SK-MEL-5 (cell line): ENCODE results near the gene CIZ1. TPM values are rescaled to one million over a fixed set of nuclear protein-coding genes. Genes with fewer than 3 reads are reported as not detected.
"Not testable (repeated sequence)": the region's sequence is repeated elsewhere in the genome, so short reads cannot be mapped to it uniquely, and the experiment has no call there.

Source experiments
- DNase-seq: peaks from one replicate; pipeline ENCODE4 v3.0.0-alpha.2; 2016; ENCODE audit warnings: low read depth, low spot score
- in situ Hi-C: cut with HindIII; loops from 2 replicates; pipeline ENCODE4 v1.10.0; 2016; ENCODE audit warnings: low sequenced_read_pairs, high pct_unique_total_duplicates, low pct_unique_long_range_greater_than_20kb
- polyA plus RNA-seq, 2 experiments: library from polyadenylated mRNA; depleted of rRNA; stranded (reverse); fragments of >200 nt; gene quantifications; 2 replicates each; pipeline ENCODE4 v1.2.3, GENCODE V29; 2015
- total RNA-seq: library from RNA; depleted of rRNA; stranded (reverse); fragments of >200 nt; shearing (Covaris generic); gene quantifications from 2 replicates; pipeline ENCODE4 v1.2.3, GENCODE V29; 2014; rRNA removed

CIZ1 gene, protein sequence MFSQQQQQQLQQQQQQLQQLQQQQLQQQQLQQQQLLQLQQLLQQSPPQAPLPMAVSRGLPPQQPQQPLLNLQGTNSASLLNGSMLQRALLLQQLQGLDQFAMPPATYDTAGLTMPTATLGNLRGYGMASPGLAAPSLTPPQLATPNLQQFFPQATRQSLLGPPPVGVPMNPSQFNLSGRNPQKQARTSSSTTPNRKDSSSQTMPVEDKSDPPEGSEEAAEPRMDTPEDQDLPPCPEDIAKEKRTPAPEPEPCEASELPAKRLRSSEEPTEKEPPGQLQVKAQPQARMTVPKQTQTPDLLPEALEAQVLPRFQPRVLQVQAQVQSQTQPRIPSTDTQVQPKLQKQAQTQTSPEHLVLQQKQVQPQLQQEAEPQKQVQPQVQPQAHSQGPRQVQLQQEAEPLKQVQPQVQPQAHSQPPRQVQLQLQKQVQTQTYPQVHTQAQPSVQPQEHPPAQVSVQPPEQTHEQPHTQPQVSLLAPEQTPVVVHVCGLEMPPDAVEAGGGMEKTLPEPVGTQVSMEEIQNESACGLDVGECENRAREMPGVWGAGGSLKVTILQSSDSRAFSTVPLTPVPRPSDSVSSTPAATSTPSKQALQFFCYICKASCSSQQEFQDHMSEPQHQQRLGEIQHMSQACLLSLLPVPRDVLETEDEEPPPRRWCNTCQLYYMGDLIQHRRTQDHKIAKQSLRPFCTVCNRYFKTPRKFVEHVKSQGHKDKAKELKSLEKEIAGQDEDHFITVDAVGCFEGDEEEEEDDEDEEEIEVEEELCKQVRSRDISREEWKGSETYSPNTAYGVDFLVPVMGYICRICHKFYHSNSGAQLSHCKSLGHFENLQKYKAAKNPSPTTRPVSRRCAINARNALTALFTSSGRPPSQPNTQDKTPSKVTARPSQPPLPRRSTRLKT
- total RNA-seq = 19.8 and 24.9 TPM in 2 replicates
- 90.0 and 122 TPM in 2 replicates for polyA plus RNA-seq (2015; cell fraction: cytosol; rRNA removed)
- polyA plus RNA-seq (2015; cell fraction: nucleus; rRNA removed) = 143 and 175 TPM in 2 replicates

DNA sequence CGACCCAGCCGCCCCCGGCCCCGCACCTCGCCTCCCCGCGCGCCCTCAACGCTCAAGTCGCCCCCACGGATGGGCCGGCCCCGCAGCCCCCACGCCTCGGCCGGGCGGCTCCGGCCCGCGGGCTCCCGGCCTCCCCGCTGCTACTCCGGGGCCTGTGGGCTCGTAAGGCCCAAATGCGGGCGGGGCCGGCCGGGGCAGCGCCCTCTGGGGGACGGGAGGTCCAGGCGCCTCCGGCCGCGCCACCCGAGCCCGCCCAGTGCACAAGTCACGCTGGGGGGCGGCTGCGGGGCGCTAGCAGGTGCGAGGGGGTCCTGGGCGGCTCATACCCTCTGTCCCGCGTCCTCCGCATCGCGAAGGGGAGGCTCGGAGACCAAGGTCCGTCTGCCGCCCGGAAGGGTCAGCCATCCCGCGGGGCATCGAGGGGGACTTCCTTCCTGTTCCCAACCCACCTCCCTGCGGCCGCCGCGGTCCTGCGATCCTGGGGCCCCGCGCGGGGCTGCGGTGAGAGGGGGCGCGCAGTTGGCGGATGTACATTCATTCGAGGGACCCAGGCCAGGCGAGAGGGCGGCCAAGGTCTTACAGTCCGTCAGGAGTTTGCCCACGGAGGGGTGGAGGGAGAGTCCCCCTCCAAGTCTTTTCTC, at the start of gene CIZ1:
TSS of gene CIZ1 (minus strand) at position 167 of the 641 bp plus-strand sequence. CDS start 715 bp downstream, outside the sequence.
- peak; percentile 67 for DNase-seq
- in situ Hi-C loops = no loop called here

DNA sequence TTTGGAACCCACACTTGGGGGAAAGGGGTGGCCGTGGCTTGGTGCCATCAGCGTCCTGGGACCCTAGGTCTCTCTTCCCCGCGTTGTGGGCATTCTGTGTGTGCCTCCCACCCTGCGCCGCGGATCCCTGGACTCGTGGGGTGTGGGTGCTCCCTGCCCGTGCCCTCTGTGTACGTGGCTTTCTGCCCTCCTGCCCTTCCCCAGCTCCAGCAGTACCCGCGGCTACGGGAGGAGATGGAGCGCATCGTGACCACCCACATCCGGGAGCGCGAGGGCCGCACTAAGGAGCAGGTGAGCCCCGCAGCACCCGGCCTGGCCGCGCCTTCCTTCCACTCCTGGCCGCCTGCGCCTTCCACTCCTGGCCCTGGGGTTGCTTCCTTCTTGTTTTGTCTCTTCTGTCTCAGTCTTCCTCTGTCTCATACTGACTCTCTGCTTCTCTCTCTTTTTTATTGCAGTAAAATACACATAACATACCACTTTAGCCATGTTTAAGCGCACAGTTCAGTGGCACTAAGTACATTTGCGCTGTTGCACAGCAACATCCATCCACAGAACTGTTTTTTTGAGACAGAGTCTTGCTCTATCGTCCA, 42.5 kb upstream of the CIZ1 start:
- DNase-seq = no peak
- in situ Hi-C loops = no loop called here

DNA sequence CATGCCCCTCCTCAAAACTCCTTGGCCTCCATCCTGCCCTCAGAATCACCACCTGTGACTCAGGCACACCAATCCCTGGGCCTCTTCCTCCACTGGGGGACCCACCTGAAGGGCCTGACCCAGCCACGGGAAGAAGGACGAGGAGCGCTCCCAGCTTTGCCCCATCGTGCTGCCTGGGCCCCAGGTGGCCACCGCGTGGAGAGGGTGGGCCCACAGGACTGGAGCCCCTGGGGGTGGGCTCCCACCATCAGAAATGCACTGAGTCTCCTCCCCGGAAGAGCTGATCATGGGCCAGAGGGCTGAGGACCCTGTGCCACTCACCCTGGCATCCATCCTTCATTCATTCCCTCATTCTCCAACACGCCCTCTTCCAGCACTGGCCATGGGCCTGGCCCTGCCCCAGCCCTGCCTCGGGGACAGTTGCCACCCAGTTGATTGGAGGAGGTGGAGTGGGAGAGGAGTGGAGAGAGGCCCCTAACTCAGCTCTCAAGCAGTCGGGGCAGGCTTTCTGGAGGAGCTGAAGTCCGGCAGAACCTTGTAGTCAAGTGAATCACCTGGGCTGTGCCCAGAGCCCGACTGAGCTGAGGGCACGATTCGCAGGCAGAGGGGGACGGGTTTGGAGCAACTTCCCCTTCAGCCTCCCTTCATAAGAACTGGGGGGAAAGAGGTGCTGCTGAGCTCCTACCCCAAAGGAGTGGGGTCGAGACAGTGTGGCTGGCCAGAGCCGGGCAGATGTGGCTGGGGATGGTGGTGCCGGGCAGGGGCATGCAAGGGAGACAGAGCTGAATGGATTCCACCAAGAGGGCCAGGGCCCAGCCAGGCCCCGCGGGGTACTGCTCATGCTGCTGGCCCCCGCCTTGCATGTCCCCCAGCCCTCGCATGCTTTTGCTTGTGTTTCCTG, 41.4 kb upstream of the CIZ1 start:
- in situ Hi-C loops = no loop called here

DNA sequence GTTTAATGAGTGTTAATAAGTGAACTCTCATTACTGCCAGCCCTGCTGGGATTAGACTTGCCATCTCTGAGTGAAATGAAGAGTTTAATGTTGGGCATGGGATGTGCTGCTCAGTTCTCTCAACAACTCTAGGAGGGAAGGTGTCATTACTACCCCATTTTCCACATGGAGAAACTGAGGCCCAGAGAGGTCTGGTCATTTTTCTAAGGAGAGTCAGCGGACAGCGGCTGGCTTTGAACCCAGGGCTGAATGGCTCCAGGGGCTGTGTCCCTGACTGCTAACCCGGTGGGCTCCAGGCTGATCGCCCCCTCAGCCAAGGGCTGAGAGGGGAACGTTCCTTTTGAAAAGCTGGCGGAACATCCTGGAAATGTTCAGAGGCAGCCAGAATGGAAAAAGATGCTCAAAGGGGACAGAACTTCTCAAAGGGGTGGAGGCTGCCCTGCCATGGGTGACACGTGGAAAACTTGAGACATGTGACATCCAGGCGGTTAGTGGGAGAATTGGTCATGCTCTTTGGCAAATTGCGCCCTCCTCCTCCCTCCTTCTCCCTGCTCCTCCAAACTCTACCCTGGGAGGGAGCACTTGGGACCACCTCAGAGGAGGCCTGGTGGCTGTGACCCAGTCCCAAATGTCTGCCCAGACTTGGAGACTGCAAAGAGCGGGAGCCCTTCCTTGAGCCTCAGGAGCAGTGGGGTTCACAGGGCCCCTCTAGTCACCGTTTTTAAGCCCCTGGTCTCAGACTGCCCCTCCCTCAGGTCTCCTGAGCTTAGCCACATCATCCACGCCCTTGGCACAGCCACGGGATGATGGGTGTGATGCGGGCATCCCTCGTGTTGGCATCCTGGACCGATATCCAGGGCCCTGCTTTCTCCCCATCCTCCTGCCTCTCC, 40.5 kb upstream of the CIZ1 start:
- peak; percentile 49 for DNase-seq
- in situ Hi-C loops = no loop called here

More for the DNA sequence above, 41.4 kb upstream of the CIZ1 start:
- no peak for DNase-seq

DNA sequence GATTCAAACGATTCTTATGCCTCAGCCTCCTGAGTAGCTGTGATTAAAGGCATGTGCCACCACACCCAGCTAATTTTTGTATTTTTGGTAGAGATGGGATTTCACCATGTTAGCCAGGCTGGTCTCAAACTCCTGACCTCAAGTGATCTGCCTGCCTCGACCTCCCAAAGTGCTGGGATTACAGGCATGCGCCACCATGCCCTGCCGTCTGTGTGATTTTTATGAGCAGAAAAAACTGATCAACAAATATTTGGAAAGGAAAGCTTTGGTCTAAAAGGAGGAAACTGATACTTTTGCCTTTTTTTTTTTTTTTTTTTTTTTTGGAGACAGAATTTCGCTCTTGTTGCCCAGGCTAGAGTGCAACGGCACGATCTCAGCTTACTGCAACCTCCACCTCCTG, 39.5 kb upstream of the CIZ1 start:
- DNase-seq, in situ Hi-C loops: not testable (repeated sequence)

DNA sequence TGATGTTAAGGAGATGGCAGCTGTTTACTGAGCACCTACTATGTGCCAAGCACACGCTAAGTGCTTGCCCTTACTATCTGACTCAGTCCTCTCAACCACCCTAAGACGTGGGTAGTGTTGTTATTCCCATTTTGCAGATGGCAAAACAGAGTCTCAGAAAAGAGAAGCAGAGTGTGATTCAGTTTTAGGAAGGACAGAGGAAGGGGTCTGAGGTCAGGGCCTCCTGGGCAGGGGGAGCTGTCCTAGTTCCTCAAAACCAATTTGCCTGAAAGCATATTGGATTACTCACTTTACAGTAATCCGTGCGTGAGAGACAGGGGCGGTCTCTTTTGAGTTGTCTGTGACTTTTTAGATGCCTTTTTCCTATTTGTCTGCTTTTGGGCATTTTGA, 35.0 kb upstream of the CIZ1 start:
- in situ Hi-C loops = no loop called here
- DNase-seq = no peak

DNA sequence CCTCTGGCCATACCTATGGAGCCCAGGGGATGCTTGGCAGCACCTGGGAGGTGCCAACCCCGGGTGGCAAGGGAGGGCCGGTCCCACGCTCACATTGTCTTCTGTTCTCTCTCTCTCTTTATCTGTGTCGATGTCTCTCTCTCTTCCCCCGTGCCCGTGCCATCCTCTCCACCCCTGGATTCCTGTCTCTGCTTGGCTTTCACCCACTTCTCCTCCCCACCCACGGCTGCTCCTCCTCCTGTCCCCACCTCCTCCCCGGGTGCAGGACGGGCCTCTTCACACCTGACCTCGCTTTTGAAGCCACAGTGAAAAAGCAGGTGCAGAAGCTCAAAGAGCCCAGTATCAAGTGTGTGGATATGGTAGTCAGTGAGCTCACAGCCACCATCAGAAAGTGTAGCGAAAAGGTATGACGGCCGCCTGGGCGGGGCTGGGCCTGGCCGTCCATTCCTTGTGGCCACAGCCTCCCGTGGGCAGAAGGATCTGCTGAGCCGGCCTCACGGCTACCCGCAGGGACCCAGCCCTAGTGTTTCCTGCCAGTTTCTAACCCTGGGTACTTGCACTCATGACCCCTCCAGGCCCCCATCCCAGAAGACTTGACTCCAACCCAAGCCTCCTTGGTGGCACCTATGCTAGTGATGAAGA, 34.5 kb upstream of the CIZ1 start:
- no peak for DNase-seq
- in situ Hi-C loops = no loop called here

DNA sequence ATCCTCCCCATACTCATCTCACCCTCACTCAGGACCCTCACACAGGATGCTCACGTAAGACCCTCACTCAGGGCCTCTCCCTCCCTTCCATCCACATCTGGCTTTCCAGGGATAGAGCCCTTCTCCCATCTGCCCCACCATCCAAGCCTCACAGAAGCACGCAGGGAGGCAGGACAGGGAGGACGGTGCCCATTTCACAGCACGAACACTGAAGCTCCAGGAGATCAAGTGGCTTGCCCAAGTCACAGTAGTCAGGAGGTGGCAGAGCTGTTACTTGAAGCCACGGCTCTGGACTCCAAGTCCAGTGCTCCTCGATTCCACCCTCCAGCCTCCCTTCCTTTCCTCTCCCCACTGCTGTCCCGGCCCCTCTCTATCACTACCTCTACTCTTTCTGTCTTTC, 33.5 kb upstream of the CIZ1 start:
- DNase-seq = no peak
- in situ Hi-C loops = no loop called here

DNA sequence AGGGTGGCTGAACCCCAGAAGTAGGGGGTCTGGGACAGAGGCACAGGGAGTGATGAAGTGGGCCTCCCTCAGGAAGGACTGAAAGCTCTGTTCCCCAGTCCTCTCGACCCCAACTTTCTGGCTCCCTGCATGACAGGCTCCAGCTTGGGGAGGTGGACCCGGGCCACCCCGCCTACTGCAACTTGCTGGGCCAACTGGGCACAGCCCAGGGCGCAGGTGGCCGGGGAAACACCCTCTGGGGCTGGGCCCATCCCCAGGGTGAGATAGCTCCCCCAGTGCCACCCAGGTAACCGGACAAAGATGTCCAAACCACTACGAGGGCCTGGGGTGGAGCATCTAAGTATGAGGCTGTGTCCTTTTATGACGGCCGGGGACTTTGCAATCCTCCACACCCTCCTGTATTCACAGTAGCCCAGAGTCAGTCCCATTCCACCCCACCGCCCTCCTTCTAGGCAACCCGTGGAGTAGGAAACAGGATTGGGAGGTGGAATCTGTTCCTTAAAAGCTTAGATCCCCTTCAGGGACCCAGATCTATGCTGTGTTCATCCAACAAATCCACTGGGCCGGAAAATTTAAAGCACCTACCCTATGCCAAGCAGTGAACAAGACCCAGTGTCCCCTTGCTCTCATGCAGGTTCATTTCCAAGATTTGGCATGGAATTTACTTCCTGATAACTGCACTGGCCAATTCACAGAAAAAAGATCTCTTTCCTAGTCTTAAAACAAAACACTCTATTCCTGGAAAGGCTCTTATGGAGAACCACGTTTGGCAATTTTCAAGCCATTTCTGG, 31.7 kb upstream of the CIZ1 start:
- DNase-seq = no peak
- in situ Hi-C loops = no loop called here

DNA sequence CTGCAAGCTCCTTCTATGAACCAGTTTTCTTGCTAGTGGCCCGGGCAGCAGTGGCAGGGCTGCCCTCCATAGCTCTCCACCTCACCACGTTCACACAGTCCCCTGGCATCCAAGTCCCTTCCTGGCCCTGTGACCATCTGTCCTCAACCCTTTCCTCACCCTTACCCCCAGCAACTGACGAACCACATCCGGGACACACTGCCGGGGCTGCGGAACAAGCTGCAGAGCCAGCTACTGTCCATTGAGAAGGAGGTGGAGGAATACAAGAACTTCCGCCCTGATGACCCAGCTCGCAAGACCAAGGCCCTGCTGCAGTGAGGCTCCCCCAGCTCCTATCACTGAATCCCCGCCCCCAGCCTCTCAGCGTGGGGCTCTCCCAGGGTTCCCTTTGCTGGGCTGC, 30.7 kb upstream of the CIZ1 start:
- no peak for DNase-seq
- in situ Hi-C loops = no loop called here

DNA sequence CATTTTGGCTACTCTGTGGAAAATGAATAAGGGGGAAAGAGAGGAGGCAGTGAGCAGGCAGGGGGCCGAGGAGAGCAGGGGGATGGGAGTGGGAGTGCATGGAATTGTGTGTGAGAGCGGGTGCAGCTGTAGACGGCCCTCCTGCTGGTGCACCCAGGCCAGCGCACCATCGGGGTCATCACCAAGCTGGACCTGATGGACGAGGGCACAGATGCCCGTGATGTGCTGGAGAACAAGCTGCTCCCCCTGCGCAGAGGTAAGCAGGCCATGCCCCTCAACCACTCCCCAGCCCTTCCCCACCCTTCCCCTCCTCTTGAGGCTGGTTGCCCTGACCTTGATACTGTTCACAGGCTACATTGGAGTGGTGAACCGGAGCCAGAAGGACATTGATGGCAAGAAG, 28.5 kb upstream of the CIZ1 start:
- in situ Hi-C loops = no loop called here
- no peak for DNase-seq

DNA sequence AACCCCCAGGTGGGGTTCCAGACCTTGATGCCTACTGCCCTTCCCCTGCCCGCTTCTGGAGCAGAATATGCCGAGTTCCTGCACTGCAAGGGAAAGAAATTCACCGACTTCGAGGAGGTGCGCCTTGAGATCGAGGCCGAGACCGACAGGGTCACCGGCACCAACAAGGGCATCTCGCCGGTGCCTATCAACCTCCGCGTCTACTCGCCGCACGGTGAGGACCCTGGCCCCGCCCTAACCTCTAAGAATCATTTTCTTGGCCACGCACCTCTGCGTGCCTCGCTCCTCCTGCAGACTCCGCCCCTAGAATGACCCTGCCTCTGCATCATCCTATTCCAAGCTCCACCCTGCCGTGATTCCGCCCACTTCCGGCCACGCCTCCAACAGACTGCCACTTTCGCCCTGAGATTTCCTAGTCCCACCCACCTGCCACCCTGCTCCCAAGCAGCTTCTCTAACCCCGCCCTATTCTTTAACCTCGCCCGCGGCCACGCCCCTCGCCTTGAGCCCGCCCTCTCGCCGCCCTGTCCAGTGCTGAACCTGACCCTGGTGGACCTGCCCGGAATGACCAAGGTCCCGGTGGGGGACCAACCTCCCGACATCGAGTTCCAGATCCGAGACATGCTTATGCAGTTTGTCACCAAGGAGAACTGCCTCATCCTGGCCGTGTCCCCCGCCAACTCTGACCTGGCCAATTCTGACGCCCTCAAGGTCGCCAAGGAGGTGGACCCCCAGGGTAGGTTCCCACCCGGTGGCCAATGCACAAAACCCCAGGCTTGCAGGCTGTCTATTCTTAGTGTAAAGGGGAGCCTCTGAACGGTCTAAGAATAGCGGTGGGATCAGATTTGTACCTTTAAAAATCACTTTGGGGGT, 27.4 kb upstream of the CIZ1 start:
- in situ Hi-C loops = no loop called here
- DNase-seq = peak; percentile 96

DNA sequence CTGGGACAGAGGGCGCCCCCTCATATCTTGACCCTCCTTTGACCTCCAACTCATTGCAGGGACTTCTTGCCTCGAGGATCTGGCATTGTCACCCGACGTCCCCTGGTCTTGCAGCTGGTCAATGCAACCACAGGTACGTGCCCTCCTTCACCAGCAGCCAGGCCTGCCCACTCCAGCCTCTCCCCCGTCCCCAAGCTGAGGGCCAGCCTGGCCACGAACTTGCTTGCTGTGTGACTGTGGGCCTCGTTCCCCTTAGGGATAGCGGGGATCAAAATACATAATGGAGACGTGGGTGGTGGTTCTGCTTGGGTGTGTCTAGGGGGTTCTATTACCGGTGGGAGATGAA, 26.8 kb upstream of the CIZ1 start:
- in situ Hi-C loops = no loop called here
- DNase-seq = no peak
